ENCODE results near the gene MOB2.
"Not testable (repeated sequence)": the region's sequence is repeated elsewhere in the genome, so short reads cannot be mapped to it uniquely, and the experiment has no call there.

MOB2 gene

DNA sequence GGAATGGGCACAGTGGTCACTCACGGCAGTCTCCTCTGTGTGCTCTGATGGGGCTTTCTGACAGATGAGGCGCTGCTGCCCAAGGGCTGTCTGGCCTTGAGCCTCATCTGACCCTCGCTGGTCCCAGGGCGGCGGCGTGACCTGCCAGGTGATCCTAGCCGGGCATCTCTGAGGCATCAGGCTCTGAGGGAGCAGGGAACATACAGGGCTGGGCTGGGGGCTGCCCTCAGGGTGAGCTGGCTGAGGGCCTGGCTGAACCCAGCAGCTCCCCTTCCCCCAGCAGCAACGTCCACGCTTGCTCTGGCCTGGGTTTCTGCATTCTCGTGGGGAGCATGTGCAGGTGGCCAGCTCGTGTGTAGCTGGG lies 47.6 kb downstream of the MOB2 start:
- no peak overlapping the region for H3K4me3 ChIP-seq (ENCODE audit: low read length)
- no peaks in the 10 kb centered on the region for H3K4me1 ChIP-seq (ENCODE audit: control insufficient read depth, insufficient read depth, low read length)
- H3K27me3 ChIP-seq (ENCODE audit: control insufficient read depth, insufficient read depth, low read length), result peaks cover 7% of the 10 kb centered on the region
- no peak overlapping the region for H3K9ac ChIP-seq (ENCODE audit: low read depth, low read length)
- H3K36me3 ChIP-seq (ENCODE audit: insufficient read depth, low read length), result no peaks in the 10 kb centered on the region
- H3K9me3 ChIP-seq (replicated peaks; ENCODE audit: low read length), result no peaks in the 10 kb centered on the region
- no peak overlapping the region for H3K4me2 ChIP-seq (ENCODE audit: low read length)

DNA sequence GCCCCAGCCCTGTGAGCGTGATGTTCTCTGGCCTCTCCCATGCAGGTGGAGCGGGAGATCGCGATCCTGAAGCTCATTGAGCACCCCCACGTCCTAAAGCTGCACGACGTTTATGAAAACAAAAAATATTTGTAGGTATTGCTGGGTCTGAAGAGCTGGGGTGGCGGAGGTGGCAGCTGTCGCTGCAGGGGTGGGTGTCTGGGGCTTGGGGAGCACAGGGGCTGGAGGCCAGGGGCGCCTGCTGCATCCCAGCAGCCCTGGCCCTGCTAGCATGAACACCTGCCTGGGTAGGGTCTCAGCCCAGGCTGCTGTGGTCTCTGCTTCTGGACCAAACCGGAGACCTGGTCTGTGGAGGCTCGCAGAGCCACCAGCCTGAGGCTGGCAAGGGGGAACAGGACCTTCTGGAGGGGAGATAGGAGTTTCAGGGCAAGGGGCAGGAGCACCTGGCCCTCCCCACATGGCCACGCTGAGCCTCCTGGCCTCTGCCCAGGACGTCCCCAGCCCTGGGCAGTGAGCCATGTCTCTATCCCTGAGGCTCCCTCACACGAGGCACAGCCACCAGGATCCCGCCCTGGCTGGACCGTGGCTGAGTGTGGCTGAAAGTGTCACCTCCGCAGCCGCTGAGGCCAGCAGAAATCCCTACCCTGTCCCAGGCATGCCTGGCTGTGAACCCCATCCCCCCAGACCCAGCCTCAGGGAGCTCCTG lies 48.2 kb downstream of the MOB2 start:
- no peak overlapping the region for H3K9ac ChIP-seq (ENCODE audit: low read depth, low read length)

DNA sequence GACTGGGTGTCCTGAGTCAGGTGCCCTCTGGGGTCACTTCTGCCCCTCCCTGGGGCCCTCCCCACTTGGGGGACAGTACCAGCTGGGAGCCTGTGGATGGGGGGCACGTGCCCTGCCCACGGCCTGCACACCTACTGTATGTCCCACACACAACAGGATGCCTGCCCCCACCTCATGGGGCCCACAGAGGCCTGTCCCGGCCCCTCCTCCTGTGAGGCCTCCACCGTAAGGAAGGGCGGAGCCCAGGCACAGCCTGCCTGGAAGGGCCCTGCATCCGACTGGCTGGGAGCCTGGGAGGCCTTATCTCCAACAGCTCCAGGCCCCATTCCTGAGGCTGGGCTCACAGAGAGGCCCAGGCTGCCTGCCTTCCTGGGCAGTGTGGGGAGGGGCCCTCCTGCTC lies 49.1 kb downstream of the MOB2 start:
- H3K4me2 ChIP-seq (ENCODE audit: low read length), result no peak overlapping the region
- H3K36me3 ChIP-seq (ENCODE audit: insufficient read depth, low read length), result no peaks in the 10 kb centered on the region
- H3K4me1 ChIP-seq (ENCODE audit: control insufficient read depth, insufficient read depth, low read length), result no peaks in the 10 kb centered on the region
- H3K27me3 ChIP-seq (ENCODE audit: control insufficient read depth, insufficient read depth, low read length), result peaks cover 7% of the 10 kb centered on the region
- no peak overlapping the region for H3K4me3 ChIP-seq (ENCODE audit: low read length)
- H3K9me3 ChIP-seq (replicated peaks; ENCODE audit: low read length), result no peaks in the 10 kb centered on the region
- no peak overlapping the region for H3K9ac ChIP-seq (ENCODE audit: low read depth, low read length)

More for the DNA sequence above, 48.2 kb downstream of the MOB2 start:
- Histone ChIP-seq H3K27me3 (ENCODE audit: control insufficient read depth, insufficient read depth, low read length) (peaks cover 7% of the 10 kb centered on the region), H3K4me2 (ENCODE audit: low read length) (no peak overlapping the region), H3K9me3 (replicated peaks; ENCODE audit: low read length) (no peaks in the 10 kb centered on the region), H3K36me3 (ENCODE audit: insufficient read depth, low read length) (no peaks in the 10 kb centered on the region), H3K4me3 (ENCODE audit: low read length) (no peak overlapping the region), H3K4me1 (ENCODE audit: control insufficient read depth, insufficient read depth, low read length) (no peaks in the 10 kb centered on the region)

DNA sequence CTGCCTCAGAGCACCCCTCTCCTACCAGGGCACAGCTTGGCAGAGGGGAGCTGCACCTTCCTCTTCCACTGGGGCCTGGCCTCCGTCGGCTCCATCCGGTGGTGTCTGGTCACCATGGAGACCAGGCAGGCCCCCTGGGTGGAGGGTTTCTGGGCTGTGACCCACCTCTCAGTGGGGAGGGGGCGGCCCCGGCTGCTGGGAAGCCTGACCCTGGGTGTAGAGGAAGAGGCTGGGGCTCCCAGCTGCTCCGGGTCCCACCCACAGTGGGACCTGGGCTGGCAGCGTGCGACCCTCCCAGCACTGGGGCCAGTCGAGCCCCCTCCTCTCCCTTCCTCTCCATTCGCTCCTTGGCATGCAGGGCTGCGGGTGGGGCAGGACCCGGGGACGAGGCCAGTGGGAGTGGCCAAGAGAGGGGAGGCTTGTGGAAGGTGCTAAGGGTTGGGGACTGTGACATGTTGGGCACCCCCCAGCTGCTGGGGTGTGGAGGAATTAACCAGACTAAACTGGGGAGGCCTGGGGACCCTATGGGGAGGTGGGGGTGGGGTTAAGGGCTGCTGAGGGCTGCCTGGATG lies 50.0 kb downstream of the MOB2 start:
- Histone ChIP-seq H3K4me2 (ENCODE audit: low read length) (no peak overlapping the region), H3K27me3 (ENCODE audit: control insufficient read depth, insufficient read depth, low read length) (peaks cover 7% of the 10 kb centered on the region), H3K4me1 (ENCODE audit: control insufficient read depth, insufficient read depth, low read length) (no peaks in the 10 kb centered on the region), H3K9me3 (replicated peaks; ENCODE audit: low read length) (no peaks in the 10 kb centered on the region), H3K36me3 (ENCODE audit: insufficient read depth, low read length) (no peaks in the 10 kb centered on the region), H3K9ac (ENCODE audit: low read depth, low read length) (no peak overlapping the region), H3K4me3 (ENCODE audit: low read length) (no peak overlapping the region)

DNA sequence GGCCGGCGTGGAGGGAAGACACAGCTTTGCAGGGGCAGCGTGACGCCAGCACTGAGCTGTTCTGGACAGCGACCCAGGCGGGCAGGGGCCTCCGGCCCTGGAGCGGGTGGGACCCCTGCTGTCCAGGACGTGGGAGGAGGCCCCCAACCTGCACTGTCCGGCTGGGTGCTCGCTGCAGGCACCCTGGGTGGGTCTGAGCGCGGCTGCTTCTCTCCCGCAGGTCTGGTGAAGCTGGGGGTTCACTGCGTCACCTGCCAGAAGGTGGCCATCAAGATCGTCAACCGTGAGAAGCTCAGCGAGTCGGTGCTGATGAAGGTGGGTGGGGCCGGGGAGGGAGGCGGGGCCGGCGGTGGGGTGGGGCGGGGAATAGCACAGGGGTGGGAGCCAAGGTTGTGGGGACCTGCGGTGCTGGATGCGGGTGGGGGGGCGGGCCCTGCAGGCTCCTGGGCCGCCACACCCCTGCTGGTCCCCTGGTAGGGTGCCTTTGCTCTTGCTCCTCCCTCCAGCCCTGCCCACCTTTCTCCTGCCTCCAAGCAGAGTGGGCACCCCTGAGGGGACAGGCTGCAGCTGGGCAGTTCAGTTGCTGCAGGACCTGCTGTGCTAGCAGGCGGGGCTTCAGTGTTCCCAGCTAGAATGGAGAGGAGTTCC lies 50.6 kb downstream of the MOB2 start:
- no peak overlapping the region for H3K4me2 ChIP-seq (ENCODE audit: low read length)
- no peak overlapping the region for H3K4me3 ChIP-seq (ENCODE audit: low read length)
- H3K9me3 ChIP-seq (replicated peaks; ENCODE audit: low read length), result no peaks in the 10 kb centered on the region
- no peaks in the 10 kb centered on the region for H3K4me1 ChIP-seq (ENCODE audit: control insufficient read depth, insufficient read depth, low read length)
- H3K36me3 ChIP-seq (ENCODE audit: insufficient read depth, low read length), result no peaks in the 10 kb centered on the region
- no peak overlapping the region for H3K9ac ChIP-seq (ENCODE audit: low read depth, low read length)
- H3K27me3 ChIP-seq (ENCODE audit: control insufficient read depth, insufficient read depth, low read length), result peaks cover 7% of the 10 kb centered on the region

DNA sequence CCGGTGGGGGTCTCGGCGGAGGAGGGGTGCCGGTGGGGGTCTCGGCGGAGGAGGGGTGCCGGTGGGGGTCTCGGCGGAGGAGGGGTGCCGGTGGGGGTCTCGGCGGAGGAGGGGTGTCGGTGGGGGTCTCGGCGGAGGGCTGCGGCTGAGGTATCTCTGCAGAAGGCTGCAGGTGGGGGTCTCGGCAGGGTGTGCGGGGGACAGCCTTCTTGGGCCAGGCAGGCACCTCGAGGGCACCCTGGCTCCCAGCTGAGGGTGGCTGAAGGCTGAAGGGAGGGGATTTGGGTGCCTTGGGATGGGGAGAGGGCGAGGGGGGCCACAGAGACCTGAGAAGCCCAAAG lies 51.1 kb downstream of the MOB2 start:
- H3K4me3 ChIP-seq (ENCODE audit: low read length); H3K4me2 ChIP-seq (ENCODE audit: low read length); H3K4me1 ChIP-seq (ENCODE audit: control insufficient read depth, insufficient read depth, low read length); H3K9me3 ChIP-seq (replicated peaks; ENCODE audit: low read length); H3K27me3 ChIP-seq (ENCODE audit: control insufficient read depth, insufficient read depth, low read length); H3K9ac ChIP-seq (ENCODE audit: low read depth, low read length); H3K36me3 ChIP-seq (ENCODE audit: insufficient read depth, low read length): not testable (repeated sequence)

DNA sequence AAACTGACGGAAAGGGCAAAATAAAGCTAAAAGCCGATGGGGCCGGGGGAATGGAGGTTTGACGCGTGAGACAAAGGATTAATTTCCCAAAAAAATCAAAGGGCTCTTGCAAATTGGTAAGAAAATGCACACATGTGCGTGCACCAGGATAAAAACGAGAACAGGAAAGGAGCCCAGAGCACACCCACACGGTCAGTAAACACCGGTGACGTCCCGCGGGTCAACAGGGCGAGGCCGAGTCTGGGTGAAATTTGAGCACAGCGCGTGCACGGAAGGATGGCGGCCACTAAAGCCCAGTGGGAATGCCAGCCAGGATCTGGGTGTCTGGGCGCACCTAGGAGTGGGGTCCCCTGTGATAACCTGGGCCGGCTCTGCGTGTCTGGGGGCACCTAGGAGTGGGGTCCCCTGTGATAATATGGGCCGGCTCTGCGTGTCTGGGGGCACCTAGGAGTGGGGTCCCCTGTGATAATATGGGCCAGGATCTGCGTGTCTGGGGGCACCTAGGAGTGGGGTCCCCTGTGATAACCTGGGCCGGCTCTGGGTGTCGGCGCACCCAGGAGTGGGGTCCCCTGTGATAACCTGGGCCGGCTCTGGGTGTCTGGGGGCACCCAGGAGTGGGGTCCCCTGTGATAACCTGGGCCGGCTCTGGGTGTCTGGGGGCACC lies 52.5 kb downstream of the MOB2 start:
- Histone ChIP-seq H3K4me3 (ENCODE audit: low read length) (no peak overlapping the region), H3K9me3 (replicated peaks; ENCODE audit: low read length) (no peaks in the 10 kb centered on the region), H3K4me2 (ENCODE audit: low read length) (no peak overlapping the region), H3K4me1 (ENCODE audit: control insufficient read depth, insufficient read depth, low read length) (no peaks in the 10 kb centered on the region), H3K36me3 (ENCODE audit: insufficient read depth, low read length) (no peaks in the 10 kb centered on the region), H3K9ac (ENCODE audit: low read depth, low read length) (no peak overlapping the region), H3K27me3 (ENCODE audit: control insufficient read depth, insufficient read depth, low read length) (peaks cover 4% of the 10 kb centered on the region)

DNA sequence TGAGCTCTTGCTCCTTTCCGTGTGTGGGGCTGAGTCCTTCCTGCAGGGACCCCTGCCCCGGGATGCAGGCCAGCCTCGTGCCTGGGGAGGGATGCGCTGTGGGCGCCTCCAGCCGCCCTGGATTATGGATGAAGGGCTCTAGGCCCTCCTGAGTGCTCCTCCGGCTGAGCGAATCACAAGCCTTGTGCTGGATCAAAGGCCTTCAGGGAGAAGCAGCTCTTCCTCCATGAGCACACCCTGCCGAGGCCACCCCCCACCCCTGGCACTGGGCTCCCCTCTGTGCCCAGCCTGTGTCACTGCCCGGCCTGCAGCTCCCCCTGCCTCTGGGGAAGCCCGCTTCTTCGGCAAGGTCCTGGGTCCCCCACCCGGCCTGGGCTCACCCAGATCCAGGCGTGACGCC lies 53.0 kb downstream of the MOB2 start:
- Histone ChIP-seq H3K9me3 (replicated peaks; ENCODE audit: low read length) (no peaks in the 10 kb centered on the region), H3K4me2 (ENCODE audit: low read length) (no peak overlapping the region), H3K4me3 (ENCODE audit: low read length) (no peak overlapping the region), H3K9ac (ENCODE audit: low read depth, low read length) (no peak overlapping the region), H3K36me3 (ENCODE audit: insufficient read depth, low read length) (no peaks in the 10 kb centered on the region), H3K4me1 (ENCODE audit: control insufficient read depth, insufficient read depth, low read length) (no peaks in the 10 kb centered on the region), H3K27me3 (ENCODE audit: control insufficient read depth, insufficient read depth, low read length) (peaks cover 4% of the 10 kb centered on the region)

DNA sequence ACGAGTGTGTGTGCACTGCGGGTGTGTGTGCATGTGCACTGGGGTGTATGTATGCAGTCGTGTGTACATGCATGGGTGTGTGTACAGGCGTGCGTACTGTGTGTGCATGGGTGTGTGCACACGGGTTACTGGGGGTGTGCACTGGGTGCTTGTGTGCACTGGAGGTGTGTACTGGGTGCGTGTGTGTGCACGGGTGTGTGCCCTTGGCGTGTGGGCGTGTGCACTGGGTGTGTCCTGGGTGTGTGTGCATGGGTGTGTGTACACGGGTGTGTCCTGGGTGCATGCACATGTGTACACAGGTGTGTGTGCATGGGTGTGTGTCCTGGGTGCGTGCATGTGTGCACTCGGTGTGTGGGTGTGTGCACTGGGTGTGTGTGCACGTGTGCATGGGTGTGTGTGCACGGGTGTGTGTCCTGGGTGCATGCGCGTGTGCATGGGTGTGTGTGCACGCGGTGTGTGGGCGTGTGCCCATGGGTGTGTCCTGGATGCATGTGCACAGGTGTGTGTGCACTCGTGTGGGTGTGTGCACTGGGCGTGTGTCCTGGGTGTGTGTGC lies 57.7 kb downstream of the MOB2 start:
- no peaks in the 10 kb centered on the region for H3K27me3 ChIP-seq (ENCODE audit: control insufficient read depth, insufficient read depth, low read length)
- no peaks in the 10 kb centered on the region for H3K4me1 ChIP-seq (ENCODE audit: control insufficient read depth, insufficient read depth, low read length)
- H3K36me3 ChIP-seq (ENCODE audit: insufficient read depth, low read length), result no peaks in the 10 kb centered on the region
- no peak overlapping the region for H3K4me2 ChIP-seq (ENCODE audit: low read length)
- no peaks in the 10 kb centered on the region for H3K9me3 ChIP-seq (replicated peaks; ENCODE audit: low read length)
- H3K4me3 ChIP-seq (ENCODE audit: low read length), result no peak overlapping the region
- no peak overlapping the region for H3K9ac ChIP-seq (ENCODE audit: low read depth, low read length)

DNA sequence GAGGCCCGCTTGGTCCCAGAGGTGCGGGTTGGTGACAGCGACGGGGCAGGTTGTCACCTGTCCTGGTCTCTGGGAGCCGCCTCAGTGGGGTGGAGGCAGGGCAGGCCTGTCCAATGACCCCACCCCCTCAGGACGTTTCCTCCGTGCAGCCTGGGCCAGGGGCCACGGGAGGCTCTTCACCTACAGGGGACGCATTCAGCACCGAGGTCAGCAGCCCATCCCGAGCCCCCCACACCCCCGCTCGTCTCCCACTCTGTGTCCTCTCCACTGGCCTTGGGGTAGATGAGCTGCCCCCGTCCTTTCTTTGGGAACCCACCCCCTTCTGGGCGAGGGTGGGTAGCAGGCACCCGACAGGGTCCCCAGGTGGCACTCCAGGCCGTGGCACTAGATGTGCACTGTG lies 61.1 kb downstream of the MOB2 start:
- Histone ChIP-seq H3K9me3 (replicated peaks; ENCODE audit: low read length) (no peaks in the 10 kb centered on the region), H3K36me3 (ENCODE audit: insufficient read depth, low read length) (no peaks in the 10 kb centered on the region), H3K4me2 (ENCODE audit: low read length) (no peak overlapping the region), H3K27me3 (ENCODE audit: control insufficient read depth, insufficient read depth, low read length) (no peaks in the 10 kb centered on the region), H3K9ac (ENCODE audit: low read depth, low read length) (no peak overlapping the region), H3K4me1 (ENCODE audit: control insufficient read depth, insufficient read depth, low read length) (no peaks in the 10 kb centered on the region), H3K4me3 (ENCODE audit: low read length) (no peak overlapping the region)

DNA sequence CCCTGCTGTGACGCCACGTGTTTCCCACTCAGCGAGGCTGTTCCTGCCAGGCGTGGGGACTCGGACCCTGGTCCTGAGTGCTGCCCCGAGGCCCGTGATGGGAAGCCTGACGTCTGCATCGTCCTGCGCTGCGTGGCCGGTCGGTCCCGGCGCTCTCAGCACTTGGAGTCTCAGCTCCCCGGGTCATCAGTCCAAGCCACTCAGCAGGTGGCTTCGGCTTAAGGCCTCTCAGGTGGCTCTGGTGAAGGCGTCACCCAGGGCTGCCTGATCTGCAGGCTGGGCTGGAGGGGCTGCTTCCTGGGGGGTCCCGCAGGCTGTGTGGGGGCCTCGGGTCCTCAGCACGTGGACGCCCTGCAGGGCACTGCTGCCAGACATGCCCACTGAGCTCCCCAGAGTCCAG lies 61.6 kb downstream of the MOB2 start:
- Histone ChIP-seq H3K27me3 (ENCODE audit: control insufficient read depth, insufficient read depth, low read length) (no peaks in the 10 kb centered on the region), H3K9me3 (replicated peaks; ENCODE audit: low read length) (no peaks in the 10 kb centered on the region), H3K4me3 (ENCODE audit: low read length) (no peak overlapping the region), H3K9ac (ENCODE audit: low read depth, low read length) (no peak overlapping the region), H3K4me1 (ENCODE audit: control insufficient read depth, insufficient read depth, low read length) (no peaks in the 10 kb centered on the region), H3K36me3 (ENCODE audit: insufficient read depth, low read length) (no peaks in the 10 kb centered on the region), H3K4me2 (ENCODE audit: low read length) (no peak overlapping the region)
